KMS-11 (cell line): ENCODE data around the gene CORO2B.

Experiments
- H2AFZ ChIP-seq: fragments of 200-600 bp; sonication (generic); 2 replicates; pipeline ENCODE4 v1.6.1; 2016; ENCODE audit warnings: antibody characterized with exemption, mixed run types, low read depth
- H3K27ac ChIP-seq: fragments of 200-600 bp; sonication (generic); 2 replicates; pipeline ENCODE4 v1.6.1; 2016; ENCODE audit warnings: mild to moderate bottlenecking, mixed run types
- H3K27me3 ChIP-seq: fragments of 200-600 bp; sonication (generic); 2 replicates; pipeline ENCODE4 v1.6.1; 2017; ENCODE audit warnings: mild to moderate bottlenecking, low read depth, mixed run types, moderate library complexity; ENCODE audit not compliant: insufficient read depth
- H3K36me3 ChIP-seq: fragments of 200-600 bp; sonication (generic); 2 replicates; pipeline ENCODE4 v1.6.1; 2017; ENCODE audit warnings: mild to moderate bottlenecking, mixed run types; ENCODE audit not compliant: insufficient read depth
- H3K4me1 ChIP-seq: fragments of 200-600 bp; sonication (generic); 2 replicates; pipeline ENCODE4 v1.6.1; 2016; ENCODE audit warnings: mild to moderate bottlenecking, low read depth, mixed run types; ENCODE audit not compliant: poor library complexity, severe bottlenecking
- H3K4me2 ChIP-seq: fragments of 200-600 bp; sonication (generic); 2 replicates; pipeline ENCODE4 v1.7.0; 2016; ENCODE audit warnings: mild to moderate bottlenecking, mixed run types
- H3K4me3 ChIP-seq: fragments of 200-600 bp; sonication (generic); IDR thresholded peaks from 2 replicates; pipeline ENCODE4 v1.6.1; 2017; ENCODE audit warnings: low read depth, low read length, mixed read lengths; ENCODE audit not compliant: insufficient read depth
- H3K79me2 ChIP-seq: fragments of 200-600 bp; sonication (generic); 2 replicates; pipeline ENCODE4 v1.6.1; 2016; ENCODE audit warnings: low read depth, mixed run types; ENCODE audit not compliant: insufficient read depth
- H3K9ac ChIP-seq: fragments of 200-600 bp; sonication (generic); 2 replicates; pipeline ENCODE4 v1.6.1; 2016; ENCODE audit warnings: mild to moderate bottlenecking, mixed run types
- H4K20me1 ChIP-seq: fragments of 200-600 bp; sonication (generic); 2 replicates; pipeline ENCODE4 v1.6.1; 2016; ENCODE audit warnings: mild to moderate bottlenecking, mixed run types; ENCODE audit not compliant: insufficient read depth
- TF ChIP-seq, protein P1 (sequence below): fragments of 200-600 bp; sonication (generic); conservative IDR thresholded peaks from 2 replicates; pipeline ENCODE4 v1.6.1; 2017; ENCODE audit warnings: low read depth, mild to moderate bottlenecking, antibody characterized with exemption, low read length, moderate library complexity, mixed read lengths

CORO2B gene

DNA sequence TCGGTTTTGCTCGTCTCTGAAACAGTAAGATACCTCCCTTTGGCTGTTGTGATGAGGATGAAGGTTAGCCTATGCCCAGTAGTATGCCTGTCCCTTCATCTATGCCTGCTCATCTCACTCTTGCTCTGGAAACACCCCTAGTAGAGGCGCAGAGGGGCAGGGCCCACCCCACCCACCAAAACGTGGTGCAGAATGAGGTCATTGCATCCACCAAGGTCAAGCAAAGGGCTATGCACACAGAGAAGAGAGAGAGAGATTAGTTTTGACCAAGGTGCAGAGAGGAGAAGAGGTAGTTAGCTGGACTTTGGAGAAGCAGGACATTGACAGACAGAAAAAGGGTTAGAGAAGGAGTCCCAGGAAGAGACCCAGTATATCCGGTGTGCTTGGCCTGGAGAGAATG, 119.9 kb downstream of the CORO2B start:
- Histone ChIP-seq H2AFZ (no peak overlapping the region), H3K79me2 (no peaks in the 10 kb centered on the region), H3K9ac (no peak overlapping the region), H4K20me1 (no peaks in the 10 kb centered on the region), H3K36me3 (no peaks in the 10 kb centered on the region), H3K27me3 (no peaks in the 10 kb centered on the region), H3K4me1 (no peaks in the 10 kb centered on the region), H3K27ac (no peak overlapping the region), H3K4me3 (no peak overlapping the region), H3K4me2 (no peak overlapping the region)
- TF ChIP-seq, protein P1, sequence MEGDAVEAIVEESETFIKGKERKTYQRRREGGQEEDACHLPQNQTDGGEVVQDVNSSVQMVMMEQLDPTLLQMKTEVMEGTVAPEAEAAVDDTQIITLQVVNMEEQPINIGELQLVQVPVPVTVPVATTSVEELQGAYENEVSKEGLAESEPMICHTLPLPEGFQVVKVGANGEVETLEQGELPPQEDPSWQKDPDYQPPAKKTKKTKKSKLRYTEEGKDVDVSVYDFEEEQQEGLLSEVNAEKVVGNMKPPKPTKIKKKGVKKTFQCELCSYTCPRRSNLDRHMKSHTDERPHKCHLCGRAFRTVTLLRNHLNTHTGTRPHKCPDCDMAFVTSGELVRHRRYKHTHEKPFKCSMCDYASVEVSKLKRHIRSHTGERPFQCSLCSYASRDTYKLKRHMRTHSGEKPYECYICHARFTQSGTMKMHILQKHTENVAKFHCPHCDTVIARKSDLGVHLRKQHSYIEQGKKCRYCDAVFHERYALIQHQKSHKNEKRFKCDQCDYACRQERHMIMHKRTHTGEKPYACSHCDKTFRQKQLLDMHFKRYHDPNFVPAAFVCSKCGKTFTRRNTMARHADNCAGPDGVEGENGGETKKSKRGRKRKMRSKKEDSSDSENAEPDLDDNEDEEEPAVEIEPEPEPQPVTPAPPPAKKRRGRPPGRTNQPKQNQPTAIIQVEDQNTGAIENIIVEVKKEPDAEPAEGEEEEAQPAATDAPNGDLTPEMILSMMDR = no peak

DNA sequence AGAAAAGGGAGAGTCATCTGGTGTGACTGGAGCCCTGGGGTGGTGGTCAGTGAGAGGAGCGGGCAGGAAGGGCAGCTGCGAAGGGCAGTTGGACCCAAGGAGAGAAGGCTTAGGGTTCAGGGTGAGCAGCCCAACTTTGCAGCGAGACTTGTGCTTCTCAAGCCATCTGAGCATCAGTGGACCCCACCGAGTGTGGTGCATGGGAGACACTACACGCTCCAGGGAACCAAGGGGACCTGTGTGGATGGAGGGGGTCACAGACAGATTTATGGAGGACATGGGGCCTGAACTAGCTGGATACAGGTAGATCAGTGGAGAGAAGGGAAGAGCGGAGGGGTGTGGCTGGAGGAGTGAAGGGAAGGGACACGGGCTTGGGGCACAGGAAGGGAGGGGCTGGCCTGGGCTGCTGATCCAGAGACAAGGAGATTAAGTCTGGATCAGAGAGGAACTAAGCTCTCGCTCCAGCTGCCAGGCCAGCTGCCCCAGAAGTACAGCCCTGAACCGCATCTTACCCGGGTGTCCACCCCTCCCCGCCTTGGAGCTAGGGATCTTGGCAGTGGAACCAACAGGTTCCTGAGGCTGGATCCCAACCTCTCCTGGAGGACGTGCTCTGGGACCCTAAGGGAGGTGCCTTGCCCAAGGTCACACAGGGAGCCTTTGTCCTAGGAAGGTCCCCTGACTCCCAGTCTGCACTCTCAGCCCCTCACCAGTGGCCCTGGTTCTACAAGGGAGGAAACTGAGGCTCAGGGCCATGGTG, 120.5 kb downstream of the CORO2B start:
- no peaks in the 10 kb centered on the region for H3K27me3 ChIP-seq
- H2AFZ ChIP-seq = no peak overlapping the region
- TF ChIP-seq, protein P1 = no peak
- no peaks in the 10 kb centered on the region for H3K79me2 ChIP-seq
- no peak overlapping the region for H3K27ac ChIP-seq
- no peaks in the 10 kb centered on the region for H4K20me1 ChIP-seq
- H3K9ac ChIP-seq = no peak overlapping the region
- no peaks in the 10 kb centered on the region for H3K4me1 ChIP-seq
- no peak overlapping the region for H3K4me3 ChIP-seq
- no peaks in the 10 kb centered on the region for H3K36me3 ChIP-seq
- no peak overlapping the region for H3K4me2 ChIP-seq

DNA sequence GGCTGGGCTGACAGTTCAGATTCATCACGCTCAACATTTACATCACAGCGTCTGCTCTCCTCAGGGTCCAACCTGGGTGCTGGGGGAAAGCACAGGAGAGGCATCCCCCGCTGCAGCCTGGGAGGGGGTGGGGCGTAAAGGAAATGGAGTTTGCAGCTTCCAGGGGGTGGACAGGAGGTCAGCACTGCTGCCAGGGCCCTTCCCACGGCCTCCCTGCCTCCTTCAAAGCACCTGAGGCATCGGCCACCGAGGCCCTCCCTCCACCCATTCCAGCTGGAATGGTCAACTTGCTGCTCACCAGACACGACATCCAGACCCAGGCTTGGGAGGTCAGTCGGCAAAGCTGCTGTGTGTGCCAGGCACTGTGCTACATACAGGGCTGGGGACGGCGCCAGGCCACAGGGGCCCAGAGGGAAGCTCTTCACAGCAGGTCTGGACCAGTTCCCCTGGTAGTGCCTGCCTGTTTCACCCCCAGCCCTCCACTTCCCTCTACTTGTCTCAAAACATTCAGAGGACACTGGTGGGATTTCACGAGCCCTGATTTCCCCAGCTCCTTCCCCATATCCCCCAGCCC, 121.2 kb downstream of the CORO2B start:
- Histone ChIP-seq H3K36me3 (no peaks in the 10 kb centered on the region), H3K27ac (no peak overlapping the region), H3K27me3 (no peaks in the 10 kb centered on the region), H4K20me1 (no peaks in the 10 kb centered on the region), H3K4me3 (no peak overlapping the region), H3K4me1 (no peaks in the 10 kb centered on the region), H2AFZ (no peak overlapping the region), H3K9ac (no peak overlapping the region), H3K79me2 (no peaks in the 10 kb centered on the region), H3K4me2 (no peak overlapping the region)
- TF ChIP-seq, protein P1 = no peak

DNA sequence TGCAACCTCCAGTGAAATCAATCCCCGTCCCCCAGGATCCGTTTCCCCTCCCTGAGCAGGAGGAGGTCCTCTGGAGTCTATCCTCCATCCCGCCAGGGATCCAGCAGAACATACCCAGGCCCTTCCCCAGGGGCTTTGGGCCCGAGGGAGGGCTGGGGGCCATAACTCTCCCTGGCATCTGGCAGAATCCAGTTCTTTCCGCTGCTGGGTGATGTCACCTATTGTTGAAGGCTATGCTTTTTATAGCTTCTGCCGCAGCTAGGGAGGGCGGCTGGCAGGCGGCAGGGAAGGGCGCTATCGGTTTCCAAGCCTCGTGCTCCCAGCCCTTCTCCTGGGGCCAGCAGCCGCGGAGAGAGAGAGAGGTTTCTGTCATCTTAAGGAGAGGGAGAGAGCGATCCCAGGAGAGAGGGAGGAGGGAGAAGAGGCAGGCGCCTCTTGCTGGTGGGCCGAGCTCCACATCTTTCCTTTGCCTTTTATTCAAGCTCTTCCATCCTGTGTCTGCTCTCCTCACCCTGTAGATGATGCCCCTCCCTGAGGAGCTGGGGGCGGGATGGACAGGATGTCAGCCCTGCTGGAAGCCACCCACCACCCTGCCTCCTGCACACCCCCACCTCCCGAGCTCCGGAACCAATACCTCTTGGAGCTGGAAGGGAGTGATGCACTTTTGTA, 121.8 kb downstream of the CORO2B start:
- no peaks in the 10 kb centered on the region for H3K27me3 ChIP-seq
- H4K20me1 ChIP-seq = no peaks in the 10 kb centered on the region
- H3K4me1 ChIP-seq = no peaks in the 10 kb centered on the region
- no peak overlapping the region for H3K9ac ChIP-seq
- H3K4me2 ChIP-seq = no peak overlapping the region
- H2AFZ ChIP-seq = no peak overlapping the region
- H3K4me3 ChIP-seq = no peak overlapping the region
- H3K79me2 ChIP-seq = no peaks in the 10 kb centered on the region
- no peak overlapping the region for H3K27ac ChIP-seq
- H3K36me3 ChIP-seq = no peaks in the 10 kb centered on the region
- TF ChIP-seq, protein P1 = no peak
